Heart left ventricle (tissue), 16 donors: Measurements from ENCODE around the gene MPPED1. TPM values are rescaled to one million over a fixed set of nuclear protein-coding genes. Genes with fewer than 3 reads are reported as not detected.

Experiments used
- ATAC-seq, 4 donors: fragments of 200-7000 bp; cut with Tn5 transposase; one replicate each; pipeline ENCODE4 v1.9.1; 2020 to 2022; ENCODE audit warnings: moderate library complexity in 4 of 4, mild to moderate bottlenecking in 3 of 4, moderate number of reproducible peaks in 1 of 4
- DNase-seq, 5 donors: peaks; one replicate each; pipeline ENCODE4 v3.0.0-alpha.2; 2020
- H3K27ac ChIP-seq, 12 donors: fragments of 200-600 bp; sonication (generic) in 4 of 12; one replicate each; pipeline versions ENCODE4 v1.5.0 to v1.8.0; 2016 to 2022; ENCODE audit warnings: mild to moderate bottlenecking in 2 of 12
- H3K27me3 ChIP-seq, 9 donors: fragments of 200-600 bp; sonication (generic) in 2 of 9; one replicate each; pipeline versions ENCODE4 v1.5.1 to v1.8.0; 2016 to 2022; ENCODE audit warnings: mild to moderate bottlenecking in 3 of 9
- H3K36me3 ChIP-seq, 9 donors: fragments of 200-600 bp; sonication (generic) in 2 of 9; one replicate each; pipeline versions ENCODE4 v1.5.0 to v1.8.0; 2018 to 2022; ENCODE audit warnings: mild to moderate bottlenecking in 2 of 9
- H3K4me1 ChIP-seq, 12 donors: fragments of 200-600 bp; sonication (generic) in 4 of 12; one replicate each; pipeline versions ENCODE4 v1.5.0 to v1.8.0; 2016 to 2022; ENCODE audit warnings: mild to moderate bottlenecking in 3 of 12
- H3K4me3 ChIP-seq, 12 donors: fragments of 200-600 bp; sonication (generic) in 4 of 12; one replicate each; pipeline versions ENCODE4 v1.5.0 to v1.8.0; 2017 to 2022; ENCODE audit warnings: mild to moderate bottlenecking in 9 of 12, moderate library complexity in 4 of 12
- H3K9me3 ChIP-seq, 12 donors: fragments of 200-600 bp; sonication (generic) in 4 of 12; one replicate each; pipeline versions ENCODE4 v1.5.0 to v1.8.0; 2016 to 2022; ENCODE audit warnings: mild to moderate bottlenecking in 1 of 12
- CTCF ChIP-seq, 12 donors: fragments of 200-600 bp; sonication (generic) in 4 of 12; IDR thresholded peaks; one replicate each; pipeline versions ENCODE4 v1.5.0 to v1.8.0; 2018 to 2022; ENCODE audit warnings: antibody characterized with exemption in 12 of 12, mild to moderate bottlenecking in 5 of 12
- POLR2A ChIP-seq, 2 donors: fragments of 450-650 bp; IDR thresholded peaks; one replicate each; pipeline ENCODE4 v1.6.1; 2017; ENCODE audit warnings: antibody characterized with exemption in 2 of 2, mild to moderate bottlenecking in 2 of 2, moderate library complexity in 2 of 2
- WGBS, 4 donors: extraction: QIAGEN DNeasy Blood & Tissue Kit in 2 of 4; methylation state at CpG; one replicate each; pipeline versions ENCODE4 v1.1.5 to v1.1.7; 2013 to 2018; 5-methylcytosine and 5-hydroxymethylcytosine counted together
- intact Hi-C, 10 donors: fragments of 100-400 bp; cut with DNase I; formaldehyde crosslinking; loops; one replicate each; pipeline versions ENCODE4 v1.11.1 to v1.14.2; 2022
- polyA plus RNA-seq, 2 donors: library from polyadenylated mRNA; stranded (reverse); fragments of 200-250 nt; gene quantifications; one replicate each; pipeline ENCODE4 v1.2.3, GENCODE V29; 2013
- total RNA-seq, 9 donors: library from RNA; depleted of rRNA in 2 of 9; stranded (reverse); fragments of >200 nt in 2 of 9; fragmentation: NEBNext Ultra II Directional in 3 of 9; extraction: Animal tissue kit (Norgen Biotek cat#: 25700) in 3 of 9; gene quantifications; one replicate each; pipeline versions ENCODE4 v1.1.0 to v1.2.4, GENCODE V29; 2016 to 2023
- donor health status: ischemic (EF 13 %, LVEDD 7.1; RV severe dilation, severe dysfunction).
- donor health status: healthy with polysubstance abuse.
- donor health status: DM: no; HTN: yes; CAD: no.
- donor health status: DM: no; HTN: no; CAD: no.
- donor health status: ischemic (EF 25% LVEDD 6.9; RV normal size, moderate dysfunction).
- donor health status: ischemic (EF 25% LVEDD 5.7; RV mildly dilated, moderate dysfunction).
- donor health status: healthy.
- donor health status: DM: yes; HTN: yes; CAD: no.
- donor health status: ischemic (EF 35%, LVEDD 5.7; RV mildly dilated, moderate dysfunction).
- donor health status: nonischemic (EF 11% LVEDD 7.7; RV severe dilation, severe dysfunction).
- donor health status: DM: yes; HTN: yes; CAD: no.
- donor health status: PGD.
- donor health status: ischemic (EF 29% LVEDD 5.4; RV normal size, mild dysfunction).
- donor health status: nonischemic (EF 23%, LVEDD 6.1; RV moderate dilation, normal function).

MPPED1 gene
- total and polyA plus RNA-seq, 11 donors: 0.12 TPM; not detected in 10

- Histone ChIP-seq H3K4me1 (no peaks in the 10 kb centered on the region), H3K27ac (no peak overlapping the region), H3K9me3 (no peaks in the 10 kb centered on the region), H3K36me3 (no peaks in the 10 kb centered on the region), H3K4me3 (no peak overlapping the region), H3K27me3 (peaks cover 0 to 31% (median 0%) of the 10 kb centered on the region in 9 donors)
- 82 to 83% (median 83%) methylated on average over 14 to 15 of the region's 15 CpGs for WGBS, 4 donors
- DNase-seq (no peak), ATAC-seq (no peak)
- TF ChIP-seq POLR2A (IDR thresholded peaks at IDR 0.05) (no peak), CTCF (IDR thresholded peaks at IDR 0.05) (no peak)
- intact Hi-C loops: no loop called here
These were observed 26.2 kb downstream of the MPPED1 start for GRCh38 chr22:43437871-43438475.

GRCh38 chr22:43438666-43439347, 27.0 kb downstream of the MPPED1 start:
- Histone ChIP-seq H3K9me3 (no peaks in the 10 kb centered on the region), H3K27me3 (peaks cover 0 to 29% (median 0%) of the 10 kb centered on the region in 9 donors), H3K4me1 (no peaks in the 10 kb centered on the region), H3K4me3 (no peak overlapping the region), H3K27ac (no peak overlapping the region), H3K36me3 (no peaks in the 10 kb centered on the region)
- whole genome bisulfite sequencing, 4 donors: 77 to 82% (median 82%) methylated on average over 17 of the region's 17 CpGs
- DNase-seq: no peak
- TF ChIP-seq CTCF (IDR thresholded peaks at IDR 0.05): no peak
- TF ChIP-seq POLR2A (IDR thresholded peaks at IDR 0.05): no peak
- no peak for ATAC-seq
- intact Hi-C loops: no loop called here

- Histone ChIP-seq H3K4me3 (no peak overlapping the region), H3K9me3 (no peaks in the 10 kb centered on the region), H3K27ac (no peak overlapping the region), H3K27me3 (peaks cover 0 to 21% (median 0%) of the 10 kb centered on the region in 9 donors), H3K4me1 (no peaks in the 10 kb centered on the region), H3K36me3 (no peaks in the 10 kb centered on the region)
- WGBS, 4 donors: 62 to 72% (median 69%) methylated on average over 14 to 18 of the region's 18 CpGs
- no peak for TF ChIP-seq POLR2A (IDR thresholded peaks at IDR 0.05)
- TF ChIP-seq CTCF (IDR thresholded peaks at IDR 0.05): no peak
- no peak for ATAC-seq
- intact Hi-C loops: no loop called here
- no peak for DNase-seq
These were observed 27.7 kb downstream of the MPPED1 start for GRCh38 chr22:43439368-43440103.

- intact Hi-C loops: no loop called here
- DNase-seq (no peak), ATAC-seq (no peak)
- Histone ChIP-seq H3K4me1 (no peaks in the 10 kb centered on the region), H3K9me3 (no peaks in the 10 kb centered on the region), H3K27me3 (peaks cover 0 to 18% (median 0%) of the 10 kb centered on the region in 9 donors), H3K4me3 (no peak overlapping the region), H3K36me3 (no peaks in the 10 kb centered on the region), H3K27ac (no peak overlapping the region)
- WGBS, 4 donors: 76 to 86% (median 84%) methylated on average over 4 to 7 of the region's 7 CpGs
- TF ChIP-seq CTCF (IDR thresholded peaks at IDR 0.05) (no peak), POLR2A (IDR thresholded peaks at IDR 0.05) (no peak)
These were observed 28.2 kb downstream of the MPPED1 start for GRCh38 chr22:43440104-43440387.
